OCI-LY1 (cell line): Measurements from ENCODE around the gene TRIP10.

ENCODE experiments used
- H2AFZ ChIP-seq: fragments of 200-600 bp; sonication (generic), shearing (Covaris generic); 2 replicates; pipeline ENCODE4 v1.6.0; 2014; ENCODE audit warnings: antibody characterized with exemption, mild to moderate bottlenecking, low read length
- H3F3A ChIP-seq: fragments of 200-600 bp; sonication (generic), shearing (Covaris generic); 2 replicates; pipeline ENCODE4 v1.6.0; 2014; ENCODE audit warnings: mild to moderate bottlenecking, antibody characterized with exemption, low read length, moderate library complexity; ENCODE audit not compliant: insufficient read depth
- H3K27ac ChIP-seq: fragments of 200-600 bp; sonication (generic); 2 replicates; pipeline ENCODE4 v1.5.1; 2014; ENCODE audit warnings: low read length, mixed run types, mild to moderate bottlenecking, low read depth; ENCODE audit not compliant: poor library complexity, severe bottlenecking
- H3K27me3 ChIP-seq: fragments of 200-600 bp; sonication (generic); 2 replicates; pipeline ENCODE4 v1.6.0; 2014; ENCODE audit warnings: antibody characterized with exemption, mild to moderate bottlenecking, low read length, moderate library complexity; ENCODE audit not compliant: insufficient read depth
- H3K36me3 ChIP-seq: fragments of 200-600 bp; sonication (generic); 2 replicates; pipeline ENCODE4 v1.6.1; 2014; ENCODE audit warnings: mild to moderate bottlenecking, antibody characterized with exemption, low read length, moderate library complexity, mixed read lengths; ENCODE audit not compliant: insufficient read depth
- H3K4me1 ChIP-seq: fragments of 200-600 bp; sonication (generic); 2 replicates; pipeline ENCODE4 v1.5.1; 2014; ENCODE audit warnings: mild to moderate bottlenecking, low read length, moderate library complexity; ENCODE audit not compliant: insufficient read depth, severe bottlenecking
- H3K4me2 ChIP-seq: fragments of 200-600 bp; sonication (generic), shearing (Covaris generic); 2 replicates; pipeline ENCODE4 v1.6.1; 2014; ENCODE audit warnings: low read length
- H3K4me3 ChIP-seq: fragments of 200-600 bp; sonication (generic); 2 replicates; pipeline ENCODE4 v1.5.1; 2014; ENCODE audit warnings: low read length, low read depth, mild to moderate bottlenecking, mixed read lengths; ENCODE audit not compliant: poor library complexity, severe bottlenecking
- H3K79me2 ChIP-seq: fragments of 200-600 bp; shearing (Covaris generic); 2 replicates; pipeline ENCODE4 v1.6.1; 2016; ENCODE audit warnings: mixed run types, low read length, mixed read lengths; ENCODE audit not compliant: insufficient read depth
- H3K9ac ChIP-seq: fragments of 200-600 bp; sonication (generic), shearing (Covaris generic); 2 replicates; pipeline ENCODE4 v1.6.1; 2014; ENCODE audit warnings: mild to moderate bottlenecking, low read length, mixed read lengths
- H3K9me2 ChIP-seq: fragments of 200-600 bp; sonication (generic), shearing (Covaris generic); 2 replicates; pipeline ENCODE4 v1.6.1; 2014; ENCODE audit warnings: low read depth, mild to moderate bottlenecking, low read length, mixed read lengths
- H3K9me3 ChIP-seq: fragments of 200-600 bp; shearing (Covaris generic); 2 replicates; pipeline ENCODE4 v1.6.1; 2014; ENCODE audit warnings: low read length, mixed read lengths
- H4K20me1 ChIP-seq: fragments of 200-600 bp; sonication (generic), shearing (Covaris generic); 2 replicates; pipeline ENCODE4 v1.6.0; 2016; ENCODE audit warnings: mild to moderate bottlenecking, low read length; ENCODE audit not compliant: insufficient read depth
- EZH2 ChIP-seq: fragments of 200-600 bp; sonication (generic), shearing (Covaris generic); IDR thresholded peaks from 2 replicates; pipeline ENCODE4 v1.8.0; 2017; ENCODE audit warnings: borderline replicate concordance, mixed run types, mild to moderate bottlenecking, antibody characterized with exemption, low read length, moderate library complexity, mixed read lengths
- TF ChIP-seq, protein P1 (sequence below): fragments of 200-600 bp; sonication (generic), shearing (Covaris generic); IDR thresholded peaks from 2 replicates; pipeline ENCODE4 v1.5.1; 2017; ENCODE audit warnings: mild to moderate bottlenecking, antibody characterized with exemption, low read length, moderate library complexity, mixed read lengths

Gene TRIP10

DNA sequence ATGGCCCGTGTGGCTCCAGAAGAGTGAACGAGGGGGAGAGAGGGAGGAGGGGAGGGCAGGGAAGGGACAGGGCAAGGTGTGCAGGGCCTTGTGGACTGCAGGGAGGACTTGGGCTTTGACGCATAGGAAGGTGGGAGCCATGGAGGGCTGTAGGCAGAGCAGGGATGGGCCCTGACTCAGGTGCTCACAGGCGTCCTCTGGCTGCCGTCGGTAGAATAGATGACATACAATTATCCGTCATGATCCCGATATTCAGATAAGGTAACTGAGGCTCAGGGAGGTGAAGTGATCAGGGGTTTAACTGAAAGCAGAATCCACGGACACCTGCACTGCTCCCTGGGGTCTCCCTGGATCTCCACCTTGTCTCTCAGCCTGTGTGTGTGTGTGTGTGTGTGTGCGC lies 22.4 kb upstream of the TRIP10 start:
- Histone ChIP-seq H3K9ac (no peak overlapping the region), H3K79me2 (no peaks in the 10 kb centered on the region), H3K9me3 (no peaks in the 10 kb centered on the region), H3K9me2 (no peaks in the 10 kb centered on the region), H3K4me1 (peaks cover 15% of the 10 kb centered on the region), H2AFZ (no peak overlapping the region), H3K4me2 (no peak overlapping the region), H3K4me3 (no peak overlapping the region), H3K27me3 (no peaks in the 10 kb centered on the region), H4K20me1 (no peaks in the 10 kb centered on the region), H3K36me3 (no peaks in the 10 kb centered on the region), H3F3A (no peaks in the 10 kb centered on the region), H3K27ac (no peak overlapping the region)
- no peak for TF ChIP-seq EZH2
- TF ChIP-seq, protein P1, sequence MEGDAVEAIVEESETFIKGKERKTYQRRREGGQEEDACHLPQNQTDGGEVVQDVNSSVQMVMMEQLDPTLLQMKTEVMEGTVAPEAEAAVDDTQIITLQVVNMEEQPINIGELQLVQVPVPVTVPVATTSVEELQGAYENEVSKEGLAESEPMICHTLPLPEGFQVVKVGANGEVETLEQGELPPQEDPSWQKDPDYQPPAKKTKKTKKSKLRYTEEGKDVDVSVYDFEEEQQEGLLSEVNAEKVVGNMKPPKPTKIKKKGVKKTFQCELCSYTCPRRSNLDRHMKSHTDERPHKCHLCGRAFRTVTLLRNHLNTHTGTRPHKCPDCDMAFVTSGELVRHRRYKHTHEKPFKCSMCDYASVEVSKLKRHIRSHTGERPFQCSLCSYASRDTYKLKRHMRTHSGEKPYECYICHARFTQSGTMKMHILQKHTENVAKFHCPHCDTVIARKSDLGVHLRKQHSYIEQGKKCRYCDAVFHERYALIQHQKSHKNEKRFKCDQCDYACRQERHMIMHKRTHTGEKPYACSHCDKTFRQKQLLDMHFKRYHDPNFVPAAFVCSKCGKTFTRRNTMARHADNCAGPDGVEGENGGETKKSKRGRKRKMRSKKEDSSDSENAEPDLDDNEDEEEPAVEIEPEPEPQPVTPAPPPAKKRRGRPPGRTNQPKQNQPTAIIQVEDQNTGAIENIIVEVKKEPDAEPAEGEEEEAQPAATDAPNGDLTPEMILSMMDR = peak; percentile 34

DNA sequence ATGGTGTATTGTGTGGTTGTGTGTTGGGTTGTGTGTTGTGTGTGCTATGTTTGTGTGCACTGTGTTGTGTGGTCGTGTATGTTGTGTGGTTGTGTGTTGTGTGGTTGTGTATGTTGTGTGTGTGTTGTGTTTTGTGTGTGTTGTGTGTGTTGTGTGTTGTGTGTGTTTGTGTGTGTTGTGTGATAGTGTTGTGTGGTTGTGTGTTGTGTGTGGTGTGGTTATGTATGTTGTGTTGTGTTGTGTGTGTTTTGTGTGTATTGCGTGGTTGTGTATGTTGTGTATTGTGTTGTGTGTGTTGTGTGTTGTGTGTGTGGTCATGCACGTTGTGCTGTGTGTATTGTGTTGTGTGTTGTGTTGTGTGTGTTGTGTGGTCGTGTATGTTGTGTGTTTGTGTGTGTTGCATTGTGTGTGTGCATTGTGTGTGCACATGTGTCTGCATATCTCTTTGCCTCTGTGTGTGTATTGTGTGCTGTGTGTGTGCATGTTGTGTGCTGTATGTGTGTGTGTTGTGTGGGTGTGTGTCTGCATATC lies 22.0 kb upstream of the TRIP10 start:
- H3K9me3 ChIP-seq = no peaks in the 10 kb centered on the region
- H3K27me3 ChIP-seq = no peaks in the 10 kb centered on the region
- no peak overlapping the region for H3K27ac ChIP-seq
- H2AFZ ChIP-seq = no peak overlapping the region
- TF ChIP-seq EZH2 = no peak
- TF ChIP-seq, protein P1 = no peak; the same call in 1 of the 2 replicates
- no peaks in the 10 kb centered on the region for H3F3A ChIP-seq
- H3K9ac ChIP-seq = no peak overlapping the region
- H3K79me2 ChIP-seq = no peaks in the 10 kb centered on the region
- H3K4me2 ChIP-seq = no peak overlapping the region
- H3K4me3 ChIP-seq = no peak overlapping the region
- no peaks in the 10 kb centered on the region for H4K20me1 ChIP-seq
- H3K4me1 ChIP-seq = peaks cover 20% of the 10 kb centered on the region
- no peaks in the 10 kb centered on the region for H3K36me3 ChIP-seq
- no peaks in the 10 kb centered on the region for H3K9me2 ChIP-seq

- Histone ChIP-seq H3F3A (no peaks in the 10 kb centered on the region), H3K4me2 (no peak overlapping the region), H3K9me3 (no peaks in the 10 kb centered on the region), H3K36me3 (no peaks in the 10 kb centered on the region), H3K27ac (no peak overlapping the region), H3K9me2 (no peaks in the 10 kb centered on the region), H3K4me1 (peaks cover 22% of the 10 kb centered on the region), H3K27me3 (no peaks in the 10 kb centered on the region), H2AFZ (no peak overlapping the region), H3K4me3 (no peak overlapping the region), H4K20me1 (no peaks in the 10 kb centered on the region), H3K79me2 (no peaks in the 10 kb centered on the region), H3K9ac (no peak overlapping the region)
- TF ChIP-seq EZH2 = no peak
- TF ChIP-seq, protein P1 = no peak
Observed at GRCh38 chr19:6718111-6718740, 21.3 kb upstream of the TRIP10 start.
